Trophoblast cell (in vitro differentiated cells and primary cell): ENCODE measurements around the gene SATB1.

ENCODE experiments used
- DNase-seq, 2 donors: peaks; one replicate each; pipeline ENCODE4 v3.0.0-alpha.2; 2016
- H2AFZ ChIP-seq: 2 replicates; pipeline ENCODE4 v1.6.1; 2013; ENCODE audit warnings: low read length, moderate library complexity, mild to moderate bottlenecking; ENCODE audit not compliant: insufficient read depth, poor library complexity
- H2AK5ac ChIP-seq: 2 replicates; pipeline ENCODE4 v1.6.1; 2013; ENCODE audit warnings: mild to moderate bottlenecking, low read length
- H2BK120ac ChIP-seq: 2 replicates; pipeline ENCODE4 v1.6.1; 2013; ENCODE audit warnings: low read length, mild to moderate bottlenecking, moderate library complexity; ENCODE audit not compliant: insufficient read depth, poor library complexity
- H2BK12ac ChIP-seq: 2 replicates; pipeline ENCODE4 v1.6.1; 2013; ENCODE audit warnings: mild to moderate bottlenecking, low read length, moderate library complexity
- H2BK5ac ChIP-seq: 2 replicates; pipeline ENCODE4 v1.6.1; 2013; ENCODE audit warnings: low read length, low read depth, moderate library complexity, mild to moderate bottlenecking; ENCODE audit not compliant: poor library complexity
- H3K14ac ChIP-seq: 2 replicates; pipeline ENCODE4 v1.6.1; 2013; ENCODE audit warnings: mild to moderate bottlenecking, low read length
- H3K18ac ChIP-seq: 2 replicates; pipeline ENCODE4 v1.6.1; 2013; ENCODE audit warnings: mild to moderate bottlenecking, low read length
- H3K23ac ChIP-seq: 2 replicates; pipeline ENCODE4 v1.6.1; 2013; ENCODE audit warnings: low read length
- H3K27ac ChIP-seq: 2 replicates; pipeline ENCODE4 v1.5.1; 2013; ENCODE audit warnings: low read depth, mild to moderate bottlenecking, inconsistent platforms, low read length, moderate library complexity
- H3K27me3 ChIP-seq: 2 replicates; pipeline ENCODE4 v1.6.1; 2013; ENCODE audit warnings: inconsistent platforms, mild to moderate bottlenecking, low read length, moderate library complexity; ENCODE audit not compliant: insufficient read depth
- H3K36me3 ChIP-seq, 2 experiments: 1 replicate in 1 of 2; 2 replicates in 1 of 2; pipeline ENCODE4 v1.6.1; 2013; ENCODE audit warnings: low read length in 2 of 2, mild to moderate bottlenecking in 2 of 2, moderate library complexity in 1 of 2; ENCODE audit not compliant: insufficient read depth in 2 of 2, control insufficient read depth in 1 of 2
- H3K4ac ChIP-seq: 2 replicates; pipeline ENCODE4 v1.6.1; 2013; ENCODE audit warnings: low read depth, mild to moderate bottlenecking, low read length, moderate library complexity
- H3K4me1 ChIP-seq, 2 experiments: 1 replicate in 1 of 2; 2 replicates in 1 of 2; pipeline ENCODE4 v1.6.1; 2013; ENCODE audit warnings: low read length in 2 of 2, mild to moderate bottlenecking in 2 of 2, moderate library complexity in 1 of 2; ENCODE audit not compliant: insufficient read depth in 2 of 2, control insufficient read depth in 1 of 2
- H3K4me2 ChIP-seq: 2 replicates; pipeline ENCODE4 v1.6.1; 2013; ENCODE audit warnings: inconsistent platforms, mild to moderate bottlenecking, low read length, moderate library complexity
- H3K4me3 ChIP-seq: 2 replicates; pipeline ENCODE4 v1.5.1; 2013; ENCODE audit warnings: mild to moderate bottlenecking, low read depth, low read length, inconsistent platforms
- H3K79me1 ChIP-seq: one replicate; pipeline ENCODE4 v1.6.1; 2013; ENCODE audit warnings: low read length
- H3K79me2 ChIP-seq: 2 replicates; pipeline ENCODE4 v1.6.1; 2013; ENCODE audit warnings: low read length, mild to moderate bottlenecking; ENCODE audit not compliant: control insufficient read depth, insufficient read depth, poor library complexity
- H3K9ac ChIP-seq: 2 replicates; pipeline ENCODE4 v1.6.1; 2013; ENCODE audit warnings: mild to moderate bottlenecking, low read length
- H3K9me3 ChIP-seq: 2 replicates; pipeline ENCODE4 v1.6.1; 2013; ENCODE audit warnings: low read depth, mild to moderate bottlenecking, control low read depth, inconsistent platforms, low read length; ENCODE audit not compliant: insufficient read depth
- H4K12ac ChIP-seq: 2 replicates; pipeline ENCODE4 v1.6.1; 2013; ENCODE audit warnings: low read depth, mild to moderate bottlenecking, low read length, moderate library complexity
- H4K8ac ChIP-seq: 2 replicates; pipeline ENCODE4 v1.6.1; 2013; ENCODE audit warnings: low read depth, mild to moderate bottlenecking, low read length, moderate library complexity
- H4K91ac ChIP-seq: one replicate; pipeline ENCODE4 v1.6.1; 2013; ENCODE audit warnings: low read depth, mild to moderate bottlenecking, low read length, moderate library complexity
- WGBS: extraction: QIAGEN DNeasy Blood & Tissue Kit; methylation state at CpG from one replicate; pipeline ENCODE4 v1.1.7; 2013; ENCODE audit warnings: missing lambda C conversion rate; ENCODE audit not compliant: insufficient read length, insufficient coverage; ENCODE audit errors: extremely low coverage; 5-methylcytosine and 5-hydroxymethylcytosine counted together

The SATB1 gene

DNA sequence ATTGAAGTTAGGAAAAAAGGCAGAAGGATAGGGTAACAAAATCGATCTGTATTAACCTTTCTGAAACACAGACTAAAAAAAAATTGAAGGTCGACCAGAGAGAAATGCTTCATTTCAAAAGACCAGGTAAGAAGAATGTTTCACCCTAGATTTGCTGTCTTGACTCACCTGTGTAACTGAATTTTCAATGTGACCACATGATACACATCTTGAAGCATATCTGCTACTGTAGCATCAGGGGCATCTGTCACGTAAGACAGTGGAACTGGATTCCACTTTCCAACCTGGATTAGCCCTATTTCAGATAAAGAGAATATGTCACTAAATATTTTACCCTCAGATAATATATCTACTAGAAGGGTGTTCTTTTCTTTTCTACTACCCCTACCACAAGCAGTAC, 9.3 kb downstream of the SATB1 start:
- H3K4me3 ChIP-seq, result no peak overlapping the region
- no peak overlapping the region for H2AK5ac ChIP-seq
- H3K36me3 ChIP-seq, result no peaks in the 10 kb centered on the region
- no peak for DNase-seq
- no peaks in the 10 kb centered on the region for H3K27me3 ChIP-seq
- no peak overlapping the region for H4K91ac ChIP-seq
- H3K9me3 ChIP-seq, result no peaks in the 10 kb centered on the region
- WGBS, result no CpG with 5 or more reads among the region's 3 CpGs
- H3K14ac ChIP-seq, result no peak overlapping the region
- H4K8ac ChIP-seq, result no peak overlapping the region
- no peak overlapping the region for H3K23ac ChIP-seq
- H2BK120ac ChIP-seq, result no peak overlapping the region
- H2BK5ac ChIP-seq, result no peak overlapping the region
- H3K4me2 ChIP-seq, result no peak overlapping the region
- H2BK12ac ChIP-seq, result no peak overlapping the region
- peaks cover 0 to 1% of the 10 kb centered on the region in 2 experiments for H3K4me1 ChIP-seq
- no peaks in the 10 kb centered on the region for H3K79me1 ChIP-seq
- no peak overlapping the region for H3K4ac ChIP-seq
- no peak overlapping the region for H3K18ac ChIP-seq
- no peaks in the 10 kb centered on the region for H3K79me2 ChIP-seq
- H4K12ac ChIP-seq, result no peak overlapping the region
- H3K27ac ChIP-seq, result no peak overlapping the region
- H3K9ac ChIP-seq, result no peak overlapping the region
- H2AFZ ChIP-seq, result no peak overlapping the region

GRCh38 chr3:18415167-18415566, 10.0 kb downstream of the SATB1 start:
- Histone ChIP-seq H3K4me2 (no peak overlapping the region), H3K27me3 (no peaks in the 10 kb centered on the region), H2BK5ac (no peak overlapping the region), H3K9ac (no peak overlapping the region), H3K36me3 (no peaks in the 10 kb centered on the region), H2AFZ (no peak overlapping the region), H2BK120ac (no peak overlapping the region), H3K4ac (no peak overlapping the region), H4K8ac (no peak overlapping the region), H3K18ac (no peak overlapping the region), H4K91ac (no peak overlapping the region), H3K9me3 (no peaks in the 10 kb centered on the region), H4K12ac (no peak overlapping the region), H3K4me3 (no peak overlapping the region), H3K79me1 (no peaks in the 10 kb centered on the region), H3K79me2 (no peaks in the 10 kb centered on the region), H3K23ac (no peak overlapping the region), H3K14ac (no peak overlapping the region), H3K4me1 (no peaks in the 10 kb centered on the region), H2BK12ac (no peak overlapping the region), H3K27ac (no peak overlapping the region), H2AK5ac (no peak overlapping the region)
- WGBS, result no CpG with 5 or more reads among the region's 9 CpGs
- no peak for DNase-seq

GRCh38 chr3:18412684-18413083, 12.5 kb downstream of the SATB1 start:
- no peak overlapping the region for H2AK5ac ChIP-seq
- no peak overlapping the region for H3K4ac ChIP-seq
- no peak overlapping the region for H3K14ac ChIP-seq
- H3K4me3 ChIP-seq, result no peak overlapping the region
- no peak overlapping the region for H4K91ac ChIP-seq
- H4K12ac ChIP-seq, result no peak overlapping the region
- no peak overlapping the region for H3K27ac ChIP-seq
- no peak overlapping the region for H3K18ac ChIP-seq
- no peak overlapping the region for H2BK5ac ChIP-seq
- H2AFZ ChIP-seq, result no peak overlapping the region
- DNase-seq, result no peak
- no peak overlapping the region for H3K9ac ChIP-seq
- no peaks in the 10 kb centered on the region for H3K79me1 ChIP-seq
- no peak overlapping the region for H3K23ac ChIP-seq
- H4K8ac ChIP-seq, result no peak overlapping the region
- H3K36me3 ChIP-seq, result no peaks in the 10 kb centered on the region
- no peaks in the 10 kb centered on the region for H3K79me2 ChIP-seq
- no peak overlapping the region for H3K4me2 ChIP-seq
- H3K27me3 ChIP-seq, result no peaks in the 10 kb centered on the region
- H3K4me1 ChIP-seq, result no peaks in the 10 kb centered on the region
- H2BK12ac ChIP-seq, result no peak overlapping the region
- no peak overlapping the region for H2BK120ac ChIP-seq
- no peaks in the 10 kb centered on the region for H3K9me3 ChIP-seq

GRCh38 chr3:18411541-18411940, 13.6 kb downstream of the SATB1 start:
- Histone ChIP-seq H3K14ac (no peak overlapping the region), H3K4me3 (no peak overlapping the region), H3K4me2 (no peak overlapping the region), H3K9ac (no peak overlapping the region), H3K18ac (no peak overlapping the region), H3K79me1 (no peaks in the 10 kb centered on the region), H4K8ac (no peak overlapping the region), H2BK5ac (no peak overlapping the region), H2AK5ac (no peak overlapping the region), H4K12ac (no peak overlapping the region), H2BK120ac (no peak overlapping the region), H3K27ac (no peak overlapping the region), H3K36me3 (no peaks in the 10 kb centered on the region), H3K23ac (no peak overlapping the region), H3K9me3 (no peaks in the 10 kb centered on the region), H3K4me1 (no peaks in the 10 kb centered on the region), H4K91ac (no peak overlapping the region), H2AFZ (no peak overlapping the region), H3K27me3 (no peaks in the 10 kb centered on the region), H3K79me2 (no peaks in the 10 kb centered on the region), H2BK12ac (no peak overlapping the region), H3K4ac (no peak overlapping the region)
- WGBS, result 100% methylated on average over 1 of the region's 2 CpGs
- DNase-seq, result no peak
